ENCODE measurements around the gene GAS5. TPM values are rescaled to one million over a fixed set of nuclear protein-coding genes. Genes with fewer than 3 reads are reported as not detected.

The GAS5 gene
- total RNA-seq, 2 donors from 2014 or later, result 456 to 587 TPM

GRCh38 chr1:173903827-173904531, 36.2 kb upstream of the GAS5 start:
- WGBS, 2 experiments (ENCODE audit: insufficient coverage in 1 of 2, insufficient read length in 1 of 2), result 93 to 95% methylated on average over 6 of the region's 6 CpGs
- H3K9me3 Mint-ChIP-seq, result no peaks in the 10 kb centered on the region
- no peaks in the 10 kb centered on the region for H3K27me3 Mint-ChIP-seq (ENCODE audit: insufficient read depth)
- H3K4me1 Mint-ChIP-seq, result peaks cover 19% of the 10 kb centered on the region
- Histone ChIP-seq H3K4me1 (ENCODE audit: control insufficient read depth, insufficient read depth, low read length) (no peaks in the 10 kb centered on the region), H3K9ac (ENCODE audit: extremely low read depth, low read length, poor library complexity, severe bottlenecking) (no peak overlapping the region), H3K9me3 (ENCODE audit: control insufficient read depth, low read length) (no peaks in the 10 kb centered on the region), H3K27ac (ENCODE audit: low read depth, low read length) (no peak overlapping the region), H3K27me3 (ENCODE audit: control insufficient read depth, insufficient read depth, low read length, poor library complexity, severe bottlenecking) (no peaks in the 10 kb centered on the region), H3K4me3 (ENCODE audit: low read length) (no peak overlapping the region), H3K36me3 (ENCODE audit: control insufficient read depth, insufficient read depth, low read length) (no peaks in the 10 kb centered on the region)
- DNase-seq, result no peak
- TF ChIP-seq CTCF (conservative IDR thresholded peaks at IDR 0.05), result no peak
- no peaks in the 10 kb centered on the region for H3K36me3 Mint-ChIP-seq (ENCODE audit: low read depth)
- no peak overlapping the region for H3K4me3 Mint-ChIP-seq
- H3K27ac Mint-ChIP-seq, result no peak overlapping the region

- no peak overlapping the region for H3K4me3 Mint-ChIP-seq
- Histone ChIP-seq H3K9ac (ENCODE audit: extremely low read depth, low read length, poor library complexity, severe bottlenecking) (no peak overlapping the region), H3K4me1 (ENCODE audit: control insufficient read depth, insufficient read depth, low read length) (no peaks in the 10 kb centered on the region), H3K4me3 (ENCODE audit: low read length) (no peak overlapping the region), H3K27ac (ENCODE audit: low read depth, low read length) (no peak overlapping the region), H3K9me3 (ENCODE audit: control insufficient read depth, low read length) (no peaks in the 10 kb centered on the region), H3K27me3 (ENCODE audit: control insufficient read depth, insufficient read depth, low read length, poor library complexity, severe bottlenecking) (no peaks in the 10 kb centered on the region), H3K36me3 (ENCODE audit: control insufficient read depth, insufficient read depth, low read length) (no peaks in the 10 kb centered on the region)
- 44 to 73% methylated on average over 2 to 3 of the region's 3 CpGs for WGBS, 2 experiments (ENCODE audit: insufficient coverage in 1 of 2, insufficient read length in 1 of 2)
- TF ChIP-seq CTCF (conservative IDR thresholded peaks at IDR 0.05), result no peak
- H3K27ac Mint-ChIP-seq, result no peak overlapping the region
- no peak for DNase-seq
- no peaks in the 10 kb centered on the region for H3K9me3 Mint-ChIP-seq
- peaks cover 19% of the 10 kb centered on the region for H3K4me1 Mint-ChIP-seq
- no peaks in the 10 kb centered on the region for H3K27me3 Mint-ChIP-seq (ENCODE audit: insufficient read depth)
- no peaks in the 10 kb centered on the region for H3K36me3 Mint-ChIP-seq (ENCODE audit: low read depth)
Measured at GRCh38 chr1:173900992-173901391, 33.2 kb upstream of the GAS5 start.

- H3K27ac ChIP-seq (ENCODE audit: low read depth, low read length), result no peak overlapping the region
- 91 to 100% methylated on average over 1 to 2 of the region's 2 CpGs for whole genome bisulfite sequencing, 2 experiments (ENCODE audit: insufficient coverage in 1 of 2, insufficient read length in 1 of 2)
- H3K4me1 ChIP-seq (ENCODE audit: control insufficient read depth, insufficient read depth, low read length), result no peaks in the 10 kb centered on the region
- no peaks in the 10 kb centered on the region for H3K36me3 ChIP-seq (ENCODE audit: control insufficient read depth, insufficient read depth, low read length)
- Mint-ChIP-seq H3K9me3 (no peaks in the 10 kb centered on the region), H3K4me1 (peaks cover 19% of the 10 kb centered on the region), H3K36me3 (ENCODE audit: low read depth) (no peaks in the 10 kb centered on the region), H3K27me3 (ENCODE audit: insufficient read depth) (no peaks in the 10 kb centered on the region), H3K27ac (no peak overlapping the region), H3K4me3 (no peak overlapping the region)
- H3K27me3 ChIP-seq (ENCODE audit: control insufficient read depth, insufficient read depth, low read length, poor library complexity, severe bottlenecking), result no peaks in the 10 kb centered on the region
- no peak overlapping the region for H3K9ac ChIP-seq (ENCODE audit: extremely low read depth, low read length, poor library complexity, severe bottlenecking)
- H3K9me3 ChIP-seq (ENCODE audit: control insufficient read depth, low read length), result no peaks in the 10 kb centered on the region
- TF ChIP-seq CTCF (conservative IDR thresholded peaks at IDR 0.05), result no peak
- H3K4me3 ChIP-seq (ENCODE audit: low read length), result no peak overlapping the region
- DNase-seq, result no peak
Measured at GRCh38 chr1:173900427-173900826, 32.6 kb upstream of the GAS5 start.

Measured in endodermal cell (in vitro differentiated cells).